OCI-LY1 (cell line): ENCODE data around the gene MAGI2.

Source experiments
- H2AFZ ChIP-seq: fragments of 200-600 bp; sonication (generic), shearing (Covaris generic); 2 replicates; pipeline ENCODE4 v1.6.0; 2014; ENCODE audit warnings: antibody characterized with exemption, mild to moderate bottlenecking, low read length
- H3F3A ChIP-seq: fragments of 200-600 bp; sonication (generic), shearing (Covaris generic); 2 replicates; pipeline ENCODE4 v1.6.0; 2014; ENCODE audit warnings: mild to moderate bottlenecking, antibody characterized with exemption, low read length, moderate library complexity; ENCODE audit not compliant: insufficient read depth
- H3K27ac ChIP-seq: fragments of 200-600 bp; sonication (generic); 2 replicates; pipeline ENCODE4 v1.5.1; 2014; ENCODE audit warnings: low read length, mixed run types, mild to moderate bottlenecking, low read depth; ENCODE audit not compliant: poor library complexity, severe bottlenecking
- H3K27me3 ChIP-seq: fragments of 200-600 bp; sonication (generic); 2 replicates; pipeline ENCODE4 v1.6.0; 2014; ENCODE audit warnings: antibody characterized with exemption, mild to moderate bottlenecking, low read length, moderate library complexity; ENCODE audit not compliant: insufficient read depth
- H3K36me3 ChIP-seq: fragments of 200-600 bp; sonication (generic); 2 replicates; pipeline ENCODE4 v1.6.1; 2014; ENCODE audit warnings: mild to moderate bottlenecking, antibody characterized with exemption, low read length, moderate library complexity, mixed read lengths; ENCODE audit not compliant: insufficient read depth
- H3K4me1 ChIP-seq: fragments of 200-600 bp; sonication (generic); 2 replicates; pipeline ENCODE4 v1.5.1; 2014; ENCODE audit warnings: mild to moderate bottlenecking, low read length, moderate library complexity; ENCODE audit not compliant: insufficient read depth, severe bottlenecking
- H3K4me2 ChIP-seq: fragments of 200-600 bp; sonication (generic), shearing (Covaris generic); 2 replicates; pipeline ENCODE4 v1.6.1; 2014; ENCODE audit warnings: low read length
- H3K4me3 ChIP-seq: fragments of 200-600 bp; sonication (generic); 2 replicates; pipeline ENCODE4 v1.5.1; 2014; ENCODE audit warnings: low read length, low read depth, mild to moderate bottlenecking, mixed read lengths; ENCODE audit not compliant: poor library complexity, severe bottlenecking
- H3K79me2 ChIP-seq: fragments of 200-600 bp; shearing (Covaris generic); 2 replicates; pipeline ENCODE4 v1.6.1; 2016; ENCODE audit warnings: mixed run types, low read length, mixed read lengths; ENCODE audit not compliant: insufficient read depth
- H3K9ac ChIP-seq: fragments of 200-600 bp; sonication (generic), shearing (Covaris generic); 2 replicates; pipeline ENCODE4 v1.6.1; 2014; ENCODE audit warnings: mild to moderate bottlenecking, low read length, mixed read lengths
- H3K9me2 ChIP-seq: fragments of 200-600 bp; sonication (generic), shearing (Covaris generic); 2 replicates; pipeline ENCODE4 v1.6.1; 2014; ENCODE audit warnings: low read depth, mild to moderate bottlenecking, low read length, mixed read lengths
- H3K9me3 ChIP-seq: fragments of 200-600 bp; shearing (Covaris generic); 2 replicates; pipeline ENCODE4 v1.6.1; 2014; ENCODE audit warnings: low read length, mixed read lengths
- H4K20me1 ChIP-seq: fragments of 200-600 bp; sonication (generic), shearing (Covaris generic); 2 replicates; pipeline ENCODE4 v1.6.0; 2016; ENCODE audit warnings: mild to moderate bottlenecking, low read length; ENCODE audit not compliant: insufficient read depth
- CTCF ChIP-seq: fragments of 200-600 bp; sonication (generic), shearing (Covaris generic); IDR thresholded peaks from 2 replicates; pipeline ENCODE4 v1.5.1; 2017; ENCODE audit warnings: mild to moderate bottlenecking, antibody characterized with exemption, low read length, moderate library complexity, mixed read lengths
- EZH2 ChIP-seq: fragments of 200-600 bp; sonication (generic), shearing (Covaris generic); IDR thresholded peaks from 2 replicates; pipeline ENCODE4 v1.8.0; 2017; ENCODE audit warnings: borderline replicate concordance, mixed run types, mild to moderate bottlenecking, antibody characterized with exemption, low read length, moderate library complexity, mixed read lengths

MAGI2 gene

GRCh38 chr7:78149787-78150186 is 1303.7 kb downstream of the MAGI2 start:
- no peak overlapping the region for H3K9ac ChIP-seq
- no peaks in the 10 kb centered on the region for H3K9me2 ChIP-seq
- no peaks in the 10 kb centered on the region for H3K9me3 ChIP-seq
- no peak overlapping the region for H3K27ac ChIP-seq
- no peak overlapping the region for H3K4me2 ChIP-seq
- no peak overlapping the region for H2AFZ ChIP-seq
- no peaks in the 10 kb centered on the region for H3K79me2 ChIP-seq
- no peaks in the 10 kb centered on the region for H3K27me3 ChIP-seq
- no peaks in the 10 kb centered on the region for H3K36me3 ChIP-seq
- no peaks in the 10 kb centered on the region for H3K4me1 ChIP-seq
- no peaks in the 10 kb centered on the region for H3F3A ChIP-seq
- H4K20me1 ChIP-seq = no peaks in the 10 kb centered on the region
- no peak overlapping the region for H3K4me3 ChIP-seq
- no peak for TF ChIP-seq CTCF
- TF ChIP-seq EZH2 = no peak

GRCh38 chr7:78148166-78148894 is 1305.1 kb downstream of the MAGI2 start:
- H3F3A ChIP-seq = no peaks in the 10 kb centered on the region
- no peaks in the 10 kb centered on the region for H3K9me2 ChIP-seq
- H3K4me3 ChIP-seq = no peak overlapping the region
- no peaks in the 10 kb centered on the region for H3K4me1 ChIP-seq
- H4K20me1 ChIP-seq = no peaks in the 10 kb centered on the region
- TF ChIP-seq EZH2 (no peak), CTCF (no peak)
- no peak overlapping the region for H3K27ac ChIP-seq
- no peak overlapping the region for H3K9ac ChIP-seq
- H3K36me3 ChIP-seq = no peaks in the 10 kb centered on the region
- H3K4me2 ChIP-seq = no peak overlapping the region
- no peaks in the 10 kb centered on the region for H3K79me2 ChIP-seq
- H3K9me3 ChIP-seq = no peaks in the 10 kb centered on the region
- no peak overlapping the region for H2AFZ ChIP-seq
- H3K27me3 ChIP-seq = no peaks in the 10 kb centered on the region

GRCh38 chr7:78146546-78146945 is 1306.9 kb downstream of the MAGI2 start:
- Histone ChIP-seq H3K36me3 (no peaks in the 10 kb centered on the region), H4K20me1 (no peaks in the 10 kb centered on the region), H3F3A (no peaks in the 10 kb centered on the region), H3K4me1 (no peaks in the 10 kb centered on the region), H3K79me2 (no peaks in the 10 kb centered on the region), H2AFZ (no peak overlapping the region), H3K9ac (no peak overlapping the region), H3K4me2 (no peak overlapping the region), H3K27ac (no peak overlapping the region), H3K4me3 (no peak overlapping the region), H3K9me2 (no peaks in the 10 kb centered on the region), H3K9me3 (no peaks in the 10 kb centered on the region), H3K27me3 (no peaks in the 10 kb centered on the region)
- TF ChIP-seq CTCF (no peak), EZH2 (no peak)
